DMS53 treated with DMSO at 0.1 percent for 48 hours (cell line): ENCODE measurements around the gene CACNA2D4.
A peak's percentile ranks its signal among the peaks of the same experiment; 100 is the strongest.

Experiments
- DNase-seq: peaks from one replicate; lab custom pipeline; 2025; ENCODE audit not compliant: unreplicated experiment; lab: John Stamatoyannopoulos, UW

The CACNA2D4 gene

DNA sequence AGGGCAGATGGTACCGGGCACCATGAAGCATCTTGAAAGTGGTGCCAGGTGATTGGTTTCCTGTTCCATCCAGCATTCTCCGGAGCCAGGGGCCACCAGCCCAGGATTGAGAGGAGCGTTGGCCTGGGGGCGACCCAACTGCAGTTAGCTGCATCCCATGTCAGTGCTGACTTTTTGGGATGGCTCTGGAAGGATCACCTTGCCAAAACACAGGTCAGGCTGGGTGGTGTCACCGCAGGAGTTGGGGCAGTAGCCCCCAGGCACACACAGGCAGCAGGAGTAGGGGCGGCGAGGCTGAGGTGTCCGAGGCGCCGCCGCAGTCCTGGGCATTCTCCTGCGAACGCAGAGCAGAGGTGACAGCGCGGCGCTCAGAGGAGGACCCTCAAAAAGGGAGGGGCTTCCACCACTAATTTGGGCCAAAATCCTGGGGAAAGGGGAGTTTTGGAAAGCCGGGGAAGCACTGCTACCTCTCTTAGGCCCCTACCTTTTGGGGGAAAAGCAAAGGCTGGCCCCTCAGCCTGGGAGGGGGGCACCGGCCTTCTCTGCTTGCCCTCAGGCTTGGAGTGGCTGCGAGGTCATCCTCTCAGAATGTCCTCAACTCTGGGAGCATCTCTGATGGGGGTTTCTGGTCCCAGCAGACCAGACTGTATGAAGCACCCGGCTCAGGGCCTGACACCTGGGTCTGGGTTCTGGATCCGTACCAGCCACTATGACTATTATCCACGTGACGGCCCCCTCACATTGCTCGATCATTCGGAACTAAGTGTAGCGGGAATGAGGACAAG, 124.8 kb downstream of the CACNA2D4 start:
- DNase-seq: no peak

DNA sequence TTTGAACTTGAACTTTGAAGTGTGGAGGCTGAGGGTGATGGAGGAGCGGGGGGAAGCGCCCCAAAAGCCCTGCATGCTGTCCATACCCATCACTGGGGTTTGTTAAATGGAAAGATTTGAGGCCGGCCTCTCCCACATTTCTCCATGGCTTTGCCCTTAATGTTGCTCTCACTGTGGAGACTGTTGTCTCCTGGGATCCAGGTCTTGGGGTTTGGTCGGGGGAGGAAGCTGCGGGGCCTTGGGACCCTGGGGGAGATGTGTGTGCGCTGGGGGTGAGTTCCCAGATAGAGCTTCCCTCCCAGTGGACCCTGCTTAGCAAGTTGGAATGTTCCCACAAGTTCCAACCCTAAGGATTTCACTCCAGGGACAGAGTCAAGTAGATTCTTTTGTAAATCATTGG, 126.0 kb downstream of the CACNA2D4 start:
- DNase-seq: no peak

DNA sequence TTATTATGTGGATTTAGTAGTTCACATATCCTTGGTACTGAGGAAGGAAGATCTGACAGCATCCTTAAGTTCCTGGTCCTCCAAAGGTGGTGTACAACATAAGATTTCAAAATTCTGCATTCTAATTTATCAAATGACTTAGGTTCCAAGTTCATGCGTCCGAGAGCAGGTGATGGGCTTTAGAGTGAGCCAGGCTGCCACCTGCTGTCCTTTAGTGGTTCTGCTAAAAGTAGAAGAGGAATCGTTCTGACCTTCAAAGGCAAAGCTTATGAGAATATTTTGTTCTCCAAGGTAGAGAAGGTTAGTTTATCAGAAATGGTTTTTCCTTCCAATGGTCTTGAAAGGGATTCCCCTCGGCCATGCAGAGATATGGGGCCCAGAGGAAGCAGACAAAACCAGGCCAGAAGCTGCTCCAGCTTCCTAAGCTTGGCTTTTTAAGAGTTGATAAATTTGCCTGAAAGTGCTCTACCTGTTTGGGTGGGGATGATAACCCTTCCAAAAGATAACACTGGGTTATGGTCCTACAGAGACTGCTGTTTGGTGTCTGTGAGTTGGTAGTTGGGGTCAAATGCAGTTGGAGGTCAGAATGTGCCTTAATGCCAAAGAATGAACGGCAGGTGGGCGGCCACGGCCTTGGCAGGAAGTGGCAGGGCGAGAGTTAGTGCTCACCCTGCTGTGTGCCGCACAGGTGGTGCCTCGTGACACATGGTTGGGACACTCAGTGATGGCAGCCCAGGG, 127.2 kb downstream of the CACNA2D4 start:
- peak; percentile 91 for DNase-seq

DNA sequence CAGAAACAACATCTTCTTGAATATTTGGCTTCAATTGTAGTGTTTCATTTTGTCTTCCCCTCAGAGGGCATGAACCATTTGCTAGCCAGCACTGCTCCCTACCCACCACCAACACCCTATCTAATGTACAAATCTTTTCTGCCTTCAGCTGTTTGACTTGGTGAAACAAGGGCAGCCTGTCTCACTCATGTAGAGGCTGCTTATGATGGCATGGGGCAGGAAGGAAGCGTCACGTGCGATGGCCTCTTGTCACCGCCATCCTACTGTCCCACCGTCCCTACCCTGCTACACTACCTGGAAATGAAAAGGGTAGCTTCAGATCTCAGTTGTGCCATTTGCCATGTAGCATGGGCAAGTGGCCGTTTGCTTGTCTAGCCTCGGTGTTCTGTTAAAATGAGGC, 128.0 kb downstream of the CACNA2D4 start:
- DNase-seq: no peak

DNA sequence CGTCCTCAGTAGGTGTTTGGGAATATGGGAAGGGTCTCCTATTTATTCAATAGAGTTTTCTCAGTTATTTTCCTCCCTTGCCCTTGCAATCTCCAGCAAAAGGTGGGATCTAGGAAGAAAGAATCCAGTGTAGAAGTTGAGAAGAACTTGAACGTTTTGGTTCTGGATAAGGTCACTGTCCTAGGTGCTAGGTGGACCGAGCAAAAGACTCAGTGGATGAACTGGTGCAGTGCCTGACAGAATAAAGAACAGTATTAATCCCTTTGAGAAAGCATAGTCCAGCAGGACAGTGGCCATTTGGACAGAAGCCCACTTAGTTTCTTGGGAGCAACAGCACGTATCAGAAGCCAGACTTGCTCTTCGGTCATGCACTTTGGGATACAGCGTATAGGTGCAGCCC, 130.7 kb downstream of the CACNA2D4 start:
- no peak for DNase-seq

DNA sequence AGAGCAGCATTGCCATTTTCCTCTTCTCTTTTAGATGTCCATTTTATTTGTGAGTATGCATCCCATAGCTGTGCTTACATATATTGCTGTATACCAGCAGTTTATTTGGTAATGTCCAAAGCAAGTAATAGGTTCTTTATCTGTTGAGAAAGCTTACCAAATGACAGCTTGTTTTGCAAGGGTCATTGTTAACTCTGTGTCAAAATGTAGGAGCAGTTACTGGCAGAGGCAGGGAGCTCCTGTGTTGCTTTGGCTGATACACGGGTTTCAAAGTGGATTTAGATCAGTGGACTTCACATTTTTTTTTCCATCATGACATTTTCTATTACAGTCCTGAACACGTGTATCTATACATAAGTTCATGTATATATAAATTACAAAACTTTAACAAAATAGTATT, 136.2 kb downstream of the CACNA2D4 start:
- DNase-seq: no peak

DNA sequence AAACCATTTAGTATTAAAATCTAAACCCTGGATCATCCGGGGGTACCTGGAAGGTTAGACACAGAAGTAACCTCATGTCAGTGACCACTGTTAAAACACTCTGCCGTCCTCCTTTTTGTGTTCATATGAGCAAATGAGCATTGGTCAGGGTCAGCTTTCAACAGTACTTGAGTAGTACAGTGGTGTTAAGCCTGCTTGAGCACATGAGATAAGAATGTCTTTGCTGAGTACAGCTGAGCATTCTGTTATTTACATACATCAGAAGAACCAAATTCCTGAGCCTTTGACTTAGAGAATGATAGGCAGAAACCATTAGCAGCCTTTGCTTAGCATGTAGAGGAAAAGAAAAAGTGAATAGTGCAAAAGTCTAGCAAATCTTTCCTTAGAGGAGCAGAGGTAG, 136.7 kb downstream of the CACNA2D4 start:
- no peak for DNase-seq

DNA sequence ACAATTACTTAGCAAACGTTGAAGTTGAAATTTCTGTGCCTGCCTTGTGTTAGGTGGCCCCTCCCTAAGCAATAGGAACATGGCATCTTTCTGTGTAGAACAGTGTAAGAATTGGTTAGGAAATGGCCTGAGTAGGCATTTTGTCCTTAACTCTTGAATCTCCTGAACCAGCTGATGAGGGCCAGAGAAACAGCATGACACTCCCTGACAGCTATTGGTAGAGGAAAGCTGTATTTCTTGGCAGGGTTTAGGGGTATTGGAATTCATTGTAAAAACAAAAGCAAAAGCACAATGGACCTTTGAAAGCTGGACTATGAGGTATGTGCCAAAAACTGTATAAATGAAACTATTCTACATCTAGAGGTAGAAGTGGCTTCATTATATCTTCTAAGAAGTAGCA, 138.7 kb downstream of the CACNA2D4 start:
- no peak for DNase-seq

DNA sequence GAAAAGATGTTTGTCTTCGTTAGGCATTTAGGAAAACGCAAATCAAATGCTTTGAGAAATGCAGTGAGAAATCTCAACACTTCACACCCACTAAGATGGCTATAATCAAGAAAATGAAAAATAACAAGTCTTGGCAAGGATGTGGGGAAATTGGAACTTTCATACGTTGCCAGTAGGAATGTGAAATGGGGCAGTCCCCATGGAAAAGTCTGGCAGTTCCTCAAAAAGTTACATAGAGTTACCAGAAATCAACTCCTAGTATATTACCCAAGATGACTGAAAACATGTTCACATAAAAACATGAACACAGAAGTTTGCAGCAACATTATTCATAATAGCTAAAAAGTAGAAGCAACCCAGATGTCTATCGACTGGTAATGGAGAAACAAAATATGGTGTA, 139.5 kb downstream of the CACNA2D4 start:
- no peak for DNase-seq

DNA sequence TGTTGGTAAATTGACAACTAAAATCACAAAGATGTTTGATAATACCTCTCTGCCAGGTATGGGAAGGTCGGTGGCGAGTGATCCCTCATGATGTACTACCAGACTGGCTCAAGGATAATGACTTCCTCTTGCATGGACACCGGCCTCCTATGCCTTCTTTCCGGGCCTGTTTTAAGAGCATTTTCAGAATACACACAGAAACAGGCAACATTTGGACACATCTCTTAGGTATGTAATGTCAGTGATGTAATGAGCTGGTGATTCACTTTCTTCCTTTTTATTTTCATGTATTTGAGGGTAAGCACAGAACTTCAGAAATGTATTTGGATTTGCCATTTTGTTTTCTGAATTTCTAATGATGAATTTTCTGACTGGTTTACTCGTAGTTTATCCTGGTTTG, 140.7 kb downstream of the CACNA2D4 start:
- DNase-seq: no peak

DNA sequence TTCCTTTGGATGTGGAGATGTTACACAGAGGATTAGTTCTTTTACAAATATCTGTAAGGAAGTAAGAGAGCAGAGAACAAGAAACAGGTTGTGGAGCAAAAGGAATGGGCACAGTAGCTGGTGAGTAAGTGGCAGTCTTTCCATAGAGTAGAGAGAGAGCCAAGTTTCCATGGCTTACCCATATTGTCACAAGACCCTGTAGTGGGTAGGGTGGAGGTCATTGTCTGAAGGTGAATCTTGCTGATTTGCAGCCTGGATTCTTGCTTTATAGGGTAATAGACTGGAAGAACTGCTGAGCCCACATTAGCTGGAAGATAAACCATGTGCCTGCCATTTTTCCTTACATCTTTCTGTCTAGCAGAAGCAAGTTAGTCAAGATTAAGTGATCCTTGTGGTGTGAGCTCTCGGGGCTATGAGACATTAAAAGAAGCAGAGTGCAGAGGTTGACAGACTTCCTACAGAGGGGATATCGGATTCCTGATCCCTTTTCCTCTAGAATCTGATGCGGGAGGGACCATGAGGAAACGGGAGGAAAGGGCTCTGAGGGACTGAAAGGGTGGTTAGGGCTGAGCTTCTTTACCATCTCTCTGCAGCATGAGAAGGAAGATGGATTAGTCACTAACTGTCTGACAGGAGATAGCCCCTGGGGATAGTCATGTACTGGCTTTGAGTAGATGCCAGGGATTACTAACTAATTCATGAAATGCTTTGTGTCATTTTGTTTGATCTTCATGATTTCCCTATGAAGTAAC, 142.1 kb downstream of the CACNA2D4 start:
- DNase-seq: no peak

DNA sequence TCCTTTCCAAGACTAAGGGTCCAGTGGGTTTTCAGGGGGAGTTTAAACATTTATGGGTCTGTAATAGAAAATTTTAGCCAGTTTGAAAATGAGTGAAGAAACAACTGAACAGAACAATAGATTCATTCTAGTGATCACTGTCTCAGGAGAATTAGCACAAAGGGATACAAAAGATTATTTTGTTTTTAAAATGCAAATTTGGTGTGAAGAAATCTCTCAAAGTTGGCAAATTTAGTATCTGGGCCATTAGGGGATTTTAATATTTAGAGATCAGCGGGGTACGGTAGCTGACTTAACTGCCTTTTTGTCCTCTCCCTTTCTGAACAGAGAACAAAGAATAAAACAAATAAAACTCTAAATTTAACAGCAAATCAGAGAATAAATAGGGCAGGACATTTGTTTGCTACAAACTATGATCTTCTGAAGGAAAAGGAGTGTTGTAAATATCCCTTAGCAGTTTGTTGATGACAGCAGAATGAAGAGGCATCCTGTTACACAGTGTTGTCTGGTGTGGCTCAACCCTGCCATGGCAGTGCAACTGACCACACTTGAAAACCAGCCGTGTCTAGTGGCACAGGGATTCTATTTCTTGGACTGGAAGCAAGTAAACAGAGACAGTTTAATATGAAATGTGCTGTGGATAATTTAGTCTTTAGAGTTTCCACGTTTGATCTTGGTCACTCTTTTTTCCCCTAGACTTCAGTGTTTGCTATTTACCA, 144.4 kb downstream of the CACNA2D4 start:
- DNase-seq: no peak

DNA sequence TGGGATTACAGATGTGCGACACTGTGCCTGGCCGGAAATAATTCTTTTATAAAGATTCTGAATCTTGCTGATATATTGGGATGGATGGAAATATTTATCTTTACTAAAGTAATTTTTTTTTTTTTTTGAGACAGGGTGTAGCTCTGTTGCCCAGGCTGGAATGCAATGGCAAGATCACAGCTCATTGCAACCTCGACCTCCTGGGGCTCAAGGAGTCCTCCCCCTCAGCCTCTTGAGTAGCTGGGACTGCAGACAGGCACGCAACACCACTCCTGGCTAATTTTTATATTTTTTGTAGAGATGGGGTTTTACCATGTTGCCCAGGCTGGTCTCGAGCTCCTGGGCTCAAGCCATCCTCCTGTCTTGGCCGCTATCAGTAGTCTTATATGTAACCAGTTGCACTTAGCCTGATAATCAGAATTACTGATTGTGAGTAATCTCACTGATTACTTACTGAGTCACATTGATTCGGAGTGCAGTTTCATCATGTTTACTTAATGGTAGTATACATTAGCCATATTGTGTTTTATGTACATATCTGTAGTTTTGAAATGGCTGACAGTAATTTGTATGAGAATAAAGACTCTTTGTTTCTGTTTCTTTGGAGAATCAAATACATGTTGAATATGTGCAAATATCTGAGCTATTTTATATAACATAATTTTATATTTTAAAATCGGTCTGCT, 148.5 kb downstream of the CACNA2D4 start:
- no peak for DNase-seq

DNA sequence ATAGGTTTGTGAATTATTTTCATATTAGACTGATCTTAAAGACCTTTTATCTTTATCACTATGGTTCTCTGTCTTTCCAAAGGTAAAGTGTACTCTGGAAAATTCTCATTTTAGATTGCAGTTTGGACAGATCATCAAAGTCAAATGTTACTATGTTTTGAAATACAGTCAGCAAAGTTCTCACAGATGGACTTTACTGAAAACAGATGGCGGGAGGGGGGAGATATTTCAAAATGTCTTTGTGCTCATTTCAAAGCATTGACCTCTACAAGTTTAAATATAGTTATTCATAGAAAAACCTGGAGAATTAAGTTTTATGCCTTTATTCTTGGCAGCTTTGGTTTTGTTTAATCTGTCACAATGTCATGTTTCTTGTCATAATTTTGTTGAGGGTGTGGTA, 149.8 kb downstream of the CACNA2D4 start:
- no peak for DNase-seq

DNA sequence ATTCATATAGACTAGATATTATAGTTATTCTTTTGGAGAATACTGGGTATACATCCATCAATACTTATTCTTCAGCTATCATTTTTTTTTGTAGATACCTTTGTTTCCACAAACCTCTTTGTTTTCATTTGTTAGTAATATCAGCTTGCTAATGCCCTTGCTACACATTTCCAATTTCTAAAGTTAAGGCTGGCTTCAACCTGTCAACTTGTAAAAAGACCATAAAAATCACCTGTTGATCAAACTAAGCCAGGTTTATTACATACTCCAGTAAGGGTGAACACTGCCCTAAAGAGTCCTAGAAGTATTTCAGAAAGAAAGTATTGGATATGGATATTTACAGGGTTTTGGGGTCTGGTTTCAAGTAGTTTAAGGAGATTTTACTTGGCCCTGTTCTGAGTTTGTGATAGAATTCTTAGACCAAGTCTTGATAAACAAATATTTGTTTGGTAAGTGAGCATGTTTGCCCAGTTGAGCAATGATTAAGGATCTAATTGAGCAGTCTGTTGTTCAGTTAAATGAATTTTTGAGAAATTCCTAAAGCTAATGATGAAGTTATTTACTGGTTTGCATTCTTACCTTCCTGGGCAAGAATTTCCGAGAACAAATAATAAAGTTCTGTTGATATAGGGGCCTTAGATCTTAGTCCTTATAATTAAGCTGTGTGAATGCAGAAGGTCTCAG, 150.9 kb downstream of the CACNA2D4 start:
- DNase-seq: no peak

DNA sequence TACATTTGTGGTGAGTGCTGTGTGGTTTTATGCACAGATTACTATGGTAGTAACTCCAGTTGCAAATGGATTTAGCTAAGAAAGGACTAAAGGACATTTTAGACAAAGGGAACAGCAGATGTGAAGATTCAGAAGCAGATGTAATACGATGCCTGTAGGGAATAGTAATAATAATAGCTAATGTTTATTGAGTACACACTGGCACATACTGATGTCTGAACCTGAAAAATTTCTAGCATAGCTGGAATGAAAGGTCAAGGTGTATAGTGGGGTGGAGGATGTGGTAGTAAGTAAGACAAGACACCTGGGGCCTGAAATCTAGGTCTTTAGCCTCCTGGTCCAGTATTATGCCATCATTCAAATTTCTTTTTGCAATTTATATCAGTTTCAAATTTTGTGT, 152.3 kb downstream of the CACNA2D4 start:
- no peak for DNase-seq

DNA sequence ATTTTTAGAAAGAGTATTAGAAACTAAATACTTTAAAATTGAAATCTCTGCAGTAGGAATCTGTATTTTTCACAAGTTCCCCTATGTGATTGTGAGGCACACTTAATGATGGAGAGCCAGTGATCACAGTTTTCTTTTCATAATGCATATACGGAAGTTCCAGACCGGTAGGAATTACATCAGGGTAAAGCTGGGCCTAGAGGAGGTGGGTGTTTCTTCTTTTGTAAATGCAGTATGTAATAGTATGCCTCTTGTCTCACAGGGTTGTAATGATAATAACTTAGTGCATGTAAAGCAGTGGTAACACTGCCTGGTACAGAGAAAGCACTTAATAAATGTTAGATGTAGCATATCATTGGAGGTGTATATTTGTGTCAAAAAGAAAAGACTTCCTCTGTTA, 155.3 kb downstream of the CACNA2D4 start:
- DNase-seq: no peak

DNA sequence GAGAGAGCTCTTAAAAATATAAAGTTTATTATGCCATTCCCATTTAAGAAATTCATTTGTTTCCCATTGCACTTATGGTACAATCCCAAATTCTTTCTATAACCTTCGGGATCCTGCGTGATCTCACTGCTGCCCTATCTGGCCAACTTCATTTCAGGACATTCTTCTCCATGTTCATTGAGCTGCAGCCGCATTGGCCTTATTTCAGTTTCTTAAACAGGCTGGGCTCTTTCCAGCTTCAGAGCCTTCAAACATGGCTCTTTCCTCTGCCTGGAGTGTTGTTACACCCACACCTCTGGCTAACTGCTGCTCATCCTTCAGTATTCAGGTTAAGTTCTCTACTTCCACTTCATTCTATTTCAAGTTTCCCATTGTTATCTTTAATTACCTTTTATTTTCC, 156.6 kb downstream of the CACNA2D4 start:
- no peak for DNase-seq

DNA sequence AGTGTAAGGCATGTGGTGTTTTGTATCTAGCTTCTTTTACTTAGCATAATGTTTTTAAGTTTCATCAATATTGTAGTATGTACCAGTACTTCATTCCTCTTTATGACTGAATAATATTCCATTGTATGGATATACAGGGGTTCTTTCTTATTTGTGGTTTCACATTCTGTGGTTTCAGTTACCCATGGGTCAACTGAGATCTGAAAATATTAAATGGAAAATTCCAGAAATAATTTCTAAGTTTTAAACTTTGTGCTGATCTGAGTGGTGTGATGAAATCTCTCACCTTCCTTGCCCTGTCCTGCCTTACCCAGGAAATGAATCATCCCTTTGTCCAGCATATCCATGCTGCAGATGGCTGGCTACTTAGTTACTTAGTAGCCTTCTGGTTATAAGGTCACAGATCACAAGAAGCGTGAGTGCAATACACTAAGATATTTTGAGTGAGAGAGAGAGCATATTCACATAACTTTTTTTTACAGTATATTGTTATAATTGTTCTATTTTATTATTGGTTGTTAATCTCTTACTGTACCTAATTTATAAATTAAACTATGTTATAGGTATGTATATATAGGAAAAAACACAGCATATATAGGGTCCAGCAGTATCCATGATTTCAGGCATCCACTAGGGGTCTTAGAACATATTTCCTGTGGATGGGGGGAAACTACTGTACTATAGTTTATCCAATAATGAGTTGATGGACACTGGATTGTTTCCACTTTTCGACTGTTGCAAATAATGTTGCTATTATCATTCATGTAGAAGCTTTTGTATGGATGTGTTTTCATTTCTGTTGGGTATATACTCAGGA, 157.7 kb downstream of the CACNA2D4 start:
- DNase-seq: peak; percentile 63
